IMR-90 (cell line): ENCODE results near the gene SLC7A6OS.

Source experiments
- CEBPB ChIP-seq: IDR thresholded peaks from 2 replicates; pipeline ENCODE4 v1.6.1; 2012; ENCODE audit warnings: low read depth, low read length, improper control_type of control experiment
- CHD1 ChIP-seq: IDR thresholded peaks from 2 replicates; pipeline ENCODE4 v1.6.1; 2012; ENCODE audit warnings: low read depth, low read length, improper control_type of control experiment
- CTCF ChIP-seq: conservative IDR thresholded peaks from 2 replicates; pipeline ENCODE4 v1.5.1; 2012; ENCODE audit warnings: mild to moderate bottlenecking, low read depth, low read length, improper control_type of control experiment
- ELK1 ChIP-seq: fragments of 150-350 bp; IDR thresholded peaks from 2 replicates; pipeline ENCODE4 v1.6.1; 2016; ENCODE audit warnings: low read depth, mild to moderate bottlenecking, low read length, moderate library complexity, borderline replicate concordance
- MAFK ChIP-seq: IDR thresholded peaks from 2 replicates; pipeline ENCODE4 v1.6.1; 2012; ENCODE audit warnings: low read depth, low read length, improper control_type of control experiment
- MAZ ChIP-seq: IDR thresholded peaks from 2 replicates; pipeline ENCODE4 v1.6.1; 2012; ENCODE audit warnings: low read depth, mild to moderate bottlenecking, low read length, improper control_type of control experiment, moderate library complexity, borderline replicate concordance
- MXI1 ChIP-seq: IDR thresholded peaks from 2 replicates; pipeline ENCODE4 v1.6.1; 2012; ENCODE audit warnings: low read depth, mild to moderate bottlenecking, low read length, moderate library complexity, borderline replicate concordance
- NFE2L2 ChIP-seq: fragments of 150-350 bp; IDR thresholded peaks from 2 replicates; pipeline ENCODE4 v1.6.1; 2016; ENCODE audit warnings: low read depth, mild to moderate bottlenecking, low read length
- POLR2A ChIP-seq: IDR thresholded peaks from 2 replicates; pipeline ENCODE4 v1.6.1; 2012; ENCODE audit warnings: mild to moderate bottlenecking, low read depth, low read length
- RAD21 ChIP-seq: IDR thresholded peaks from 2 replicates; pipeline ENCODE4 v1.6.1; 2012; ENCODE audit warnings: low read length, improper control_type of control experiment
- RCOR1 ChIP-seq: IDR thresholded peaks from 2 replicates; pipeline ENCODE4 v1.6.1; 2012; ENCODE audit warnings: mild to moderate bottlenecking, low read length, improper control_type of control experiment; ENCODE audit not compliant: insufficient replicate concordance
- RFX5 ChIP-seq: IDR thresholded peaks from 2 replicates; pipeline ENCODE4 v1.8.0; 2012; ENCODE audit warnings: low read depth, mild to moderate bottlenecking, low read length, moderate library complexity
- SMC3 ChIP-seq: fragments of 150-350 bp; IDR thresholded peaks from 2 replicates; pipeline ENCODE4 v1.6.1; 2016; ENCODE audit warnings: low read depth, mild to moderate bottlenecking, antibody characterized with exemption, low read length, moderate library complexity
- USF2 ChIP-seq: fragments of 150-350 bp; IDR thresholded peaks from 2 replicates; pipeline ENCODE4 v1.6.1; 2017; ENCODE audit warnings: mild to moderate bottlenecking, antibody characterized with exemption, low read length, low read depth

GRCh38 chr16:68344252-68344651 lies 33.5 kb upstream of the SLC7A6OS start:
- TF ChIP-seq CTCF (no peak), CEBPB (no peak), MXI1 (no peak), MAZ (no peak), SMC3 (no peak), RCOR1 (no peak), POLR2A (no peak), RFX5 (no peak), NFE2L2 (no peak), ELK1 (no peak), RAD21 (no peak), CHD1 (no peak), MAFK (no peak), USF2 (no peak)
